HG03439 (cell line): ENCODE results near the gene NUMA1.

Experiments used
- ATAC-seq: cut with Tn5 transposase; IDR thresholded peaks from one replicate; pipeline ENCODE4 v1.9.1; 2021; ENCODE audit warnings: mild to moderate bottlenecking, moderate library complexity; ENCODE audit not compliant: unreplicated experiment

NUMA1 gene

DNA sequence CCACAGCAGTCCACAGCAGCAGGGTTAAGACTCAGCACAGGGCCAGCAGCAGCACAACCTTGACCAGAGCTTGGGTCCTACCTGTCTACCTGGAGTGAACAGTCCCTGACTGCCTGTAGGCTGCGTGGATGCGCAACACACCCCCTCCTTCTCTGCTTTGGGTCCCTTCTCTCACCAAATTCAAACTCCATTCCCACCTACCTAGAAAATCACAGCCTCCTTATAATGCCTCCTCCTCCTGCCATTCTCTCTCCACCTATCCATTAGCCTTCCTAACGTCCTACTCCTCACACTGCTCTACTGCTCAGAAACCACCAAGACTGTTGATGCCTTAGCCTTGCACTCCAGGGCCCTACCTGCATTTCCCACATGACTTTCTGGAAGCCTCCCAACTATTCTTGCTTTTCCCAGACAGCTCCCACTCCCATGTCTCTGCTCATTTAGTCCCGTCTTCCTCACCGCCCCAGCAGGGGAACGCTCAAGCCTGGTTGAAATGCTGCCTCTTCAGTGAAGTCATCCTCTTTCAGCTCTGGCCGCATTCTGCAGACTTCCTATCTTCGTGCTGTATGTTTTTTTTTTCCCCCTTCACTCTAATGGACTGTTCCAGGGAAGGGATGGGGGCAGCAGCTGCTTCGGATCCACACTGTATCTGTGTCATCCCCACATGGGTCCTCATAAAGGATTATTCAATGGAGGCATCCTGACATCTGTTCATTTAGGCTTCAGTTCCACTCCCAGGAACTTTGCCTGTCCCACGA, 78.3 kb downstream of the NUMA1 start:
- no peak for ATAC-seq

DNA sequence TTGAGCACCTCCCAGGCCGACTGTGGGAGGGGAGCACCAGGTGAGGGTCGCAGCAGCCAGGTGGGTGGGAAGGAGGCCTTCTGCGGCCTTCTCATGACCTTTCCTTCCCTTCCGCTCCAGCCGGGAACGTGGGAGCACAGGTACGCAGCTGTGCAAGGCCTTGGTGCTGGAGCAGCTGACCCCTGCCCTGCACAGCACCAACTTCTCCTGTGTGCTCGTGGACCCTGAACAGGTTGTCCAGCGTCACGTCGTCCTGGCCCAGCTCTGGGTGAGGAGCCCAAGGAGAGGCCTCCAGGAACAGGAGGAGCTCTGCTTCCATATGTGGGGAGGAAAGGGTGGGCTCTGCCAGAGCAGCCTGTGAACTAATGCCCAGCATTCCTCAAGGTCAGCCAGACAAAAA, 79.1 kb downstream of the NUMA1 start:
- ATAC-seq: no peak

GRCh38 chr11:72000202-72000867, 80.0 kb downstream of the NUMA1 start:
- no peak for ATAC-seq

GRCh38 chr11:71999798-72000197, 80.5 kb downstream of the NUMA1 start:
- ATAC-seq: no peak

DNA sequence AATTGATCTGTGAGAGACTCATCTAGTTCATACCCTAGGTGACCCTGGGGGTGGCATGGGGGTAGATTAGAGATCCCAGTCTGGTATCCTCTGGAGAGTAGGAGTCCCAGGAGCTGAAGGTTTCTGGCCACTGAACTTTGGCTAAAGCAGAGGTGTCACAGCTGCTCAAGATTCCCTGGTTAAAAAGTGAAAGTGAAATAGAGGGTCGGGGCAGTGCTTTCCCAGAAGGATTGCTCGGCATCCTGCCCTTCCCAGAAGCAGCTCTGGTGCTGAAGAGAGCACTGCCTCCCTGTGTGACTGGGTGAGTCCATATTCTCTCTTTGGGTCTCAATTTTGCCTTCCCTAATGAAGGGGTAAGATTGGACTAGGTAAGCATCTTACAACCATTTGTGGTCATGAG, 81.0 kb downstream of the NUMA1 start:
- no peak for ATAC-seq

- ATAC-seq: no peak
Observed at GRCh38 chr11:71998649-71999310, 81.6 kb downstream of the NUMA1 start, which contains the start of gene IL18BP. TSS of gene IL18BP (plus strand) at chr11:71998909. CDS start at chr11:71999985, 1,076 bp downstream.

- no peak for ATAC-seq
Observed at GRCh38 chr11:71998061-71998460, 82.3 kb downstream of the NUMA1 start.

DNA sequence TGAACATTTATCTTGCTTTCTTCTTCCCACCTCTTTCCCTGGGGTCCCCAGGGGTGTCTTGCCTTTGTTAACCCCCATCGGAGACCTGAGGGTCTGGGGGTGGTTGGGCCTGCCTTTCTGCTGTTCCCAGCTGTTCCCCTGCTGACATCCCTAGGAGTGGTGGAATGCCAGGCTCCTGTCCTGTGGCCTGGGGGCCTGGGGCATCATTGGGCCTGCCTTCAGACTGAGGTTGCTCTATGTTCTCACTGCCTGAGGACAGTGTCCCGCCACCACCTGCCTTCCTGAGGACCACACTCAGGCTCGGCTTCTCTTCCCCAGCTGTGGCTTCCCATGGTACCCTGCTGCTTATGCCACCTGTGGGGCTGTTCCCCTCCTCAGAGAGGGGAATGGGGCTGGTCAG, 82.7 kb downstream of the NUMA1 start:
- no peak for ATAC-seq

- no peak for ATAC-seq
Observed at GRCh38 chr11:71996946-71997345, 83.4 kb downstream of the NUMA1 start.

DNA sequence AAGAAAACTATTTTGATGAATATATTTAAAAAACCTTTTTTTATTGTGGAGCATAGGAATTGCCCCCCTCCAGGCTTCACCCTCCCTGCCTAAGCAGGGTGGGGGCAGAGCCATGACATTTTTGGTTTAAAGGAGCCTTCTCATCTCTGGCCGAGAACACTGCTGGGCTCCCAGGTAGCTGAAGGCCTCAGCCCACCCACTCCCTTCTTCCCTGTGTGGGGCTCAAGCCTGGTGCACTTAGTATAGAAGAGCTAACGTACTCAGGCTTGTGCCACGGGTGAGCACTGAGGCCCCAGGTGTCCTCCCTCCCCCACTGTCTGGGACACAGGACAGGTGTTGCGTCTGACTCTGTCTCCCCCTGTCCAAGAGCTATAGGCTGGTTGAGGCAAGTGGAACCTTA, 83.8 kb downstream of the NUMA1 start:
- no peak for ATAC-seq

DNA sequence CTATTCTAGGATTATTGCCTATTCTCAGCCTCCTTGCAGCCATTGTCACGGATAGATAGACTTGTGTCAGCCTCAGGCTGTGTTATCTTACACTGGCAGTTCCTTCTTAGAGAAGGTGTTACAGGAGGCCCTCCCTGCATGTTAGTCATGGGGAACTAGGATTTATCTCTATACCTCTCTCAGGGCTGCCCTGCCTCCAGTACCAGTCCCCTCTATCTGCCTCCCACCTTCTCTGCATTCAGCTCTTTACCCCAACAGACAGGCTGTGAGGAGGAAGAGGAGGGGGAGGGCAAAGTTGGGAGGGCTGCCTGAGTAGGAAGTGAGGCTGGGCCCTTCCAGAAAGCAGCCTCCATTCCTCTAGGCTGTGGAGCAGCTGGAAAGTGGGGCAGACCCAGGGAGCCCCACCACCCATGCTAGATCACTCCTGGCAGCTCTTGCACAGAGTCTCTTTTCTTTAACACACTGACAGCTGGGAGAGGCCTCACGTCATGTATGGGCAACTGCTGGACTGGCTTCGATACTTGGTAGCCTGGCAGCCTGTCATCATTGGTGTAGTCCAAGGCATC, 84.5 kb downstream of the NUMA1 start:
- no peak for ATAC-seq

- no peak for ATAC-seq
Observed at GRCh38 chr11:71994786-71995185, 85.6 kb downstream of the NUMA1 start.

GRCh38 chr11:71992136-71992730, 88.1 kb downstream of the NUMA1 start:
- no peak for ATAC-seq

DNA sequence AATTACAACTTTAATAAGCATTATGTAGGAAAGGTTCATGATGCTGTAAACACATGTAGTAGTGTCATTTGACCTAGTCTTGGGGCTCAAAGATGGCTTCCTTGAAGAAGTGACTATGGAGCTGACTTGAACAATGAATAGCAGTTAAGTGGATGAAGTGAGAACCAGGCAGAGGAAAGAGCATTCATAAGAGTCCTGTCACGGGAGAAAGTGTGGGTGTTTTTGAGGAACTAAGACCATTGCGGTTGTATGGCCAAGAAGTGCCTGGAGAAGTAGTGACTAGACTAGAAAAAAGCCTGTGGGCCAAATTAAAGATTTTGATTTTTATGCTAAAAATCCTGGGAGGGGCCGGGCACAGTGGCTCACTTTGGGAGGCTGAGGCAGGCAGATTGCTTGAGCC, 88.8 kb downstream of the NUMA1 start:
- ATAC-seq: peak; percentile 66

DNA sequence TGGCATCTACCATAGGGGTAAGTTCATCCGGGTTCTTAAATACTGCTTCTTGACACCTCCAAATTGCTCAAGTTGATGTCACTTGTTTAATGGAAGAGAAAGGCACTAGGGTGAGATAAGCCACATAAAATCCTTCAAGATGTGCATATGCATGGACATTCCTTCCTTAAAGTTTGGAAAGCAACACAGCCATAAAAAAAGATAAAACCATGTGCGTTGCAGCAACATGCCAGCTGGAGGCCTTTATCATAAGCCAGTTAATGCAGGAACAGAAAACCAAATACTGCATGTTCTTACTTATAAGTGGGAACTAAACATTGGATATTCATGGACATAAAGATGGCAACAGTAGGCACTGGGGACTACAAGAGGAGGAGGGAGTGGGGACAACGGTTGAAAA, 89.6 kb downstream of the NUMA1 start:
- ATAC-seq: no peak

GRCh38 chr11:71988050-71988449, 92.3 kb downstream of the NUMA1 start:
- ATAC-seq: no peak

DNA sequence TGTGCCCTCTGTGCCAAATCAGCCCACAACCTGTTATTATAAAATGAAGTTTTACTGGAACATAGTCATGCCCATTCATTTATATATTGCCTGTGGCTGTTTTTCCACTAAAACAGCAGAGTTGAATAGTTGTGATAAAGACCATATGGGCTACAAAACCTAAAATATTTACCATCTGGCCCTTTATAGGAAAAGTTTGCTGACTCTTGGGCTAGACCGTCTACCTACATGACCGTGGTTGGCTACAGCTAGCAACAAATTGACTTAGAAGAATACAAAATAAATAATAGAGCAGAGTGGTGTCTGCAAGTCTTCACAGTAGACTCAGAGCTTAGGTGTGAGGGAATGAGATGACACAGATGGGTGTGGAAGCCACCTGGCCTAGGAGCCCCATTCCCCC, 92.8 kb downstream of the NUMA1 start:
- ATAC-seq: no peak

- no peak for ATAC-seq
Observed at GRCh38 chr11:71986131-71986530, 94.2 kb downstream of the NUMA1 start.

DNA sequence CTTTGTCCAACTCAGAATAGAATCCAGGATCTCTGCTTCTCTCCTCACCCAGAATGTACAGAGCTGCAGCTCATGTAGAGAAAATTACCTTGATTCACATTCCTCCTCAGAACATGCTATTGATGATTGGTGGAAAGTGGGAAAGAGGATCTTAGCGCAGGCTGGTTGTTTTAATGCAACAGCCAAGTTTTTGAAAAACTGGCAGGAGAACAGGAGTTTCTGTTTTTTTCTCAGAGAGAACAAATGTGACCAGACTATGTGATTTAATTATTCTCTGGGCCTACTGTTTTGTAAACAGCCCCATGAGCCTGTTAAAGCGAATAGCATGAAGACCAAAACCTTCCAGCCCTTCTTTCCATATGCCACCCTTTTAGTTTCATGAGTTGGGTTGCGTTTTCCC, 100.7 kb downstream of the NUMA1 start:
- ATAC-seq: no peak

GRCh38 chr11:71979094-71979493, 101.2 kb downstream of the NUMA1 start:
- no peak for ATAC-seq

GRCh38 chr11:71977743-71978418, 102.5 kb downstream of the NUMA1 start:
- no peak for ATAC-seq
